ENCODE results near the gene WDR33. TPM values are rescaled to one million over a fixed set of nuclear protein-coding genes. Genes with fewer than 3 reads are reported as not detected.

Gene WDR33
- total and polyA plus RNA-seq, 12 donors, result 13.8 to 59.8 (median 42.1) TPM

GRCh38 chr2:127656569-127657231 is 154.3 kb downstream of the WDR33 start:
- DNase-seq, result no peak
- intact Hi-C loops (cut with DNase I), result no loop called here
- H3K27ac ChIP-seq, result peak overlapping the region in 1 of 5 donors; percentile 10
- H3K36me3 ChIP-seq (replicated peaks in 1 of 2), result no peaks in the 10 kb centered on the region
- no peak for TF ChIP-seq POLR2A (IDR thresholded peaks at IDR 0.05)
- TF ChIP-seq CTCF (IDR thresholded peaks at IDR 0.05), result no peak
- H3K4me1 ChIP-seq (replicated peaks in 1 of 2), result no peaks in the 10 kb centered on the region
- no peak overlapping the region for H3K4me3 ChIP-seq
- no peaks in the 10 kb centered on the region for H3K9me3 ChIP-seq (replicated peaks in 1 of 3)
- WGBS, 4 donors, result 84 to 90% (median 86%) methylated on average over 12 to 15 of the region's 15 CpGs
- no peaks in the 10 kb centered on the region for H3K27me3 ChIP-seq

GRCh38 chr2:127655209-127656073 is 155.5 kb downstream of the WDR33 start:
- TF ChIP-seq POLR2A (IDR thresholded peaks at IDR 0.05) (no peak), CTCF (IDR thresholded peaks at IDR 0.05) (no peak)
- H3K27ac ChIP-seq, result peak overlapping the region in 1 of 5 donors; percentile 1
- 77 to 90% (median 88%) methylated on average over 14 to 16 of the region's 16 CpGs for WGBS, 4 donors
- intact Hi-C loops (cut with DNase I), result no loop called here
- H3K4me1 ChIP-seq (replicated peaks in 1 of 2), result no peaks in the 10 kb centered on the region
- no peak overlapping the region for H3K4me3 ChIP-seq
- no peaks in the 10 kb centered on the region for H3K27me3 ChIP-seq
- DNase-seq, result no peak
- H3K36me3 ChIP-seq (replicated peaks in 1 of 2), result no peaks in the 10 kb centered on the region
- H3K9me3 ChIP-seq (replicated peaks in 1 of 3), result no peaks in the 10 kb centered on the region

GRCh38 chr2:127654838-127655175 is 156.2 kb downstream of the WDR33 start:
- Histone ChIP-seq H3K4me3 (no peak overlapping the region), H3K36me3 (replicated peaks in 1 of 2) (no peaks in the 10 kb centered on the region), H3K27me3 (no peaks in the 10 kb centered on the region), H3K27ac (no peak overlapping the region), H3K4me1 (replicated peaks in 1 of 2) (no peaks in the 10 kb centered on the region), H3K9me3 (replicated peaks in 1 of 3) (no peaks in the 10 kb centered on the region)
- TF ChIP-seq CTCF (IDR thresholded peaks at IDR 0.05) (no peak), POLR2A (IDR thresholded peaks at IDR 0.05) (no peak)
- 76 to 90% (median 86%) methylated on average over 8 of the region's 8 CpGs for WGBS, 4 donors
- DNase-seq, result no peak
- intact Hi-C loops (cut with DNase I), result no loop called here

GRCh38 chr2:127654084-127654837 is 156.7 kb downstream of the WDR33 start:
- Histone ChIP-seq H3K27me3 (no peaks in the 10 kb centered on the region), H3K36me3 (replicated peaks in 1 of 2) (no peaks in the 10 kb centered on the region), H3K27ac (no peak overlapping the region), H3K9me3 (replicated peaks in 1 of 3) (no peaks in the 10 kb centered on the region), H3K4me1 (replicated peaks in 1 of 2) (peaks cover 0 to 4% of the 10 kb centered on the region in 2 donors), H3K4me3 (no peak overlapping the region)
- TF ChIP-seq POLR2A (IDR thresholded peaks at IDR 0.05) (no peak), CTCF (IDR thresholded peaks at IDR 0.05) (no peak)
- intact Hi-C loops (cut with DNase I), result no loop called here
- 75 to 92% (median 89%) methylated on average over 5 to 24 of the region's 24 CpGs for WGBS, 4 donors
- DNase-seq, result no peak
